Stomach (tissue), 4 donors: Measurements from ENCODE around the gene ALG14.

Experiments used
- POLR2A ChIP-seq, 4 donors: fragments of 450-650 bp; IDR thresholded peaks; one replicate each; pipeline ENCODE4 v1.6.1; 2016; ENCODE audit warnings: antibody characterized with exemption in 4 of 4, control low read depth in 2 of 4, mild to moderate bottlenecking in 1 of 4, moderate library complexity in 1 of 4
- POLR2AphosphoS5 ChIP-seq, 3 donors: sonication (generic); formaldehyde crosslinking; IDR thresholded peaks; one replicate each; pipeline ENCODE4 v1.6.1; 2016; ENCODE audit warnings: antibody characterized with exemption in 3 of 3
- TF ChIP-seq, protein P1 (sequence below), 7 experiments: fragments of 450-650 bp in 4 of 7; fragments of 200-600 bp in 3 of 7; sonication (generic) in 3 of 7; IDR thresholded peaks; one replicate each; pipeline ENCODE4 v1.5.1; 2016 to 2019; ENCODE audit warnings: antibody characterized with exemption in 7 of 7, control low read depth in 2 of 7, mild to moderate bottlenecking in 1 of 7

- TF ChIP-seq, protein P1, sequence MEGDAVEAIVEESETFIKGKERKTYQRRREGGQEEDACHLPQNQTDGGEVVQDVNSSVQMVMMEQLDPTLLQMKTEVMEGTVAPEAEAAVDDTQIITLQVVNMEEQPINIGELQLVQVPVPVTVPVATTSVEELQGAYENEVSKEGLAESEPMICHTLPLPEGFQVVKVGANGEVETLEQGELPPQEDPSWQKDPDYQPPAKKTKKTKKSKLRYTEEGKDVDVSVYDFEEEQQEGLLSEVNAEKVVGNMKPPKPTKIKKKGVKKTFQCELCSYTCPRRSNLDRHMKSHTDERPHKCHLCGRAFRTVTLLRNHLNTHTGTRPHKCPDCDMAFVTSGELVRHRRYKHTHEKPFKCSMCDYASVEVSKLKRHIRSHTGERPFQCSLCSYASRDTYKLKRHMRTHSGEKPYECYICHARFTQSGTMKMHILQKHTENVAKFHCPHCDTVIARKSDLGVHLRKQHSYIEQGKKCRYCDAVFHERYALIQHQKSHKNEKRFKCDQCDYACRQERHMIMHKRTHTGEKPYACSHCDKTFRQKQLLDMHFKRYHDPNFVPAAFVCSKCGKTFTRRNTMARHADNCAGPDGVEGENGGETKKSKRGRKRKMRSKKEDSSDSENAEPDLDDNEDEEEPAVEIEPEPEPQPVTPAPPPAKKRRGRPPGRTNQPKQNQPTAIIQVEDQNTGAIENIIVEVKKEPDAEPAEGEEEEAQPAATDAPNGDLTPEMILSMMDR (IDR thresholded peaks at IDR 0.05): no peak
- TF ChIP-seq POLR2A (IDR thresholded peaks at IDR 0.05) (no peak), POLR2AphosphoS5 (IDR thresholded peaks at IDR 0.05) (no peak)
Measured at GRCh38 chr1:95027046-95027445, 45.7 kb downstream of the ALG14 start.
